T follicular helper cell (primary cell): ENCODE data around the gene RRP1.
A peak's percentile ranks its signal among the peaks of the same experiment; 100 is the strongest.

ENCODE experiments used
- DNase-seq: peaks from one replicate; pipeline ENCODE4 v3.0.0-alpha.2; 2020; ENCODE audit warnings: low read depth

Gene RRP1

DNA sequence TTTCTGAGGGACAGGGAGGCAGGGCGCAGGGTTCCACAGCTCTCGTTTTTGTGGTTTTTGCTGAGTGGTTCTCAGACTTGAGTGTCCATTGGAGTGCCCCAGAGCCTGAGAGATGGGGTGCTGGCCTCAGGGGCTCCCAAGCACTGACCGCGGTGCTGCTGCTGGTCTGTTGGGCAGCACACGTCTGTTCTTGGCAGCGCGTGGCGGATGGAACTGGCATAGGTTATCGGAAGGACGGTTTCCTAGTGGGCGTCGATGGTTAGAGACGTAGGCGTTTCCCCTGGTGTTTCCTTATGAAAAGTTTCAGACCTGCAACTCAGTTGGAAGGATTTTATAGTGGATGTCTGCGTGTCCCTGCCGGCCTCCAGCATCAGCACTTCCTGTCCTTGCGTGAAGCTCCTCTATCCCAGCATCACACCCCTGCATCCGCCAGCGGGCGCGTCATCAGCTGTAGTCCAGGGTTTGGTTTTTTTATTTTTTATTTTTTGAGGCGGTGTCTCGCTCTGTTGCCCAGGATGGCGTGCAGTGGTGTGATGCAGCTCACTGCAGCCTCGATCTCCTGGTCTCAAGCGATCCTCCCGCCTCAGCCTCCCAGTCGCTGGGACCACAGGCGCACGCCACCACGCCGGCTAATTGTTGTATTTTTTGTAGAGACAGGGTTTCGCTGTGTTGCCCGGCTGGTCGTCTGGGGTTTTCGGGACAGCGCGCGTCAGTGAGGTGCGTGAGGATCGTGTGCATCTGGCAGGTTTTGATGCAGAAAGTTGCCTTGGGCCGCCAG, 11.8 kb downstream of the RRP1 start:
- DNase-seq = no peak

DNA sequence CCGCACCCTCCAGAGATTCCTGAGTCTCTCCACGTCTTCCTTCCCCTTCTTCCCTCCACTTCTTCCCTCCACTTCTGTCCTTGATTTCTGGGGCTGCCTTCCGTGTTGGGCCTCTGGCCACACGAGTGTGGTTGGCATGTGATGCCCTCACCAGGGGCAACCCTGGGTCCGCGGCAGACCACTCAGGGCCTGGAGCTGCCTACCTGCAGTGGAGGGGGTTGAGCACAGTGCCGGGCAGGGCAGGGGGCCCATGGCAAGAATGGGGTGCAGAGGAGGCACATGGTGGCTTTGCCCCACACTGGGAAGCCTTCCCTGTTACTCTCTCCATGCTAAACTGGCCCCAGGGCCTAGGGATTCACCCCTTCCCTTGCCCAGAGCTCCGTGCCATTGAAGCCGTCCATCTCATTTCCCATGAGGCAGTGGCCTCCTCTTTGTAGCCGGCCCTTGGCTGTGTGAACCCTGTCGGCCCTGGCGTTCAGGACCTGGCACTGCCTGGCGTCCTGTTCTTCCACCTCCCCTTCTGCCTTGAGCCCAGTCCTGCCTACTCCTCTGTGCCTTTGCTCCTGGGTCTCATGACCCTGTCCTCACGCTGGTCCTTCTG, 13.4 kb downstream of the RRP1 start:
- DNase-seq = no peak

DNA sequence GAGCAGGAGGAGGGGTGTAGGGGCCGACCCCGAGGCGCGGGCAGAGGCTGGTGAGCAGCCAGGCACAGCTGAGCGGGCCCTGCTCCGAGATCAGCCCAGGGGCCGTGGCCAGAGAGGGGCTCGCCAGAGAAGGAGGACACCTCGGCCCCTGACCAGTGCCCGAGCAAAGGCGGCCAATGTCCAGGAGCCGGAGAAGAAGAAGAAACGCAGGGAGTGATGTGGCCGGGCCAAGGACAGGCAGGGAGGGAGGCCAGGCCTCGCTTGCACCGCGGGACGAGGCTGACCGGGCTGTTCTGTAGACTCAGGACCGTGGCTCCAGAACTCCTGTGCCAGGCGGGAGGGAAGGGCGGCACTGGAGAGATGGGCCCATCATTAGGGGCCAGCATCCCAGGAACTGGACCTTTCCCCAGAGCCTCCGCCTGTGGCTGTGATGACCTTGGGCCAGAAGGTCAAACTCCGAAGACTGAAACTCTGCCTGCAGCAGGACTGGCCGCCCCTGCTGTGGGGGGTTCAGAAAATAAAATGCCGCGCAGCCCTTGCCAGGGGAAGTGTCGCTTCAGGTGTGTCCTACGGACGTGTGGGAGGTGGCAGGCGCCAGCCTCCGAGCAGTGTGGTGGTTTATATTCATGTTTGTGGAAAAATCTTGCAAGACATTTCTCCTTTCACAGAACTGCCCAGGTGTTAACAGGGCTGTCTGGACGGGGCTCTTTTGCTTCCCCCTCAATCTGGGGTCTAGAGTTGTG, 14.4 kb downstream of the RRP1 start:
- DNase-seq = no peak

DNA sequence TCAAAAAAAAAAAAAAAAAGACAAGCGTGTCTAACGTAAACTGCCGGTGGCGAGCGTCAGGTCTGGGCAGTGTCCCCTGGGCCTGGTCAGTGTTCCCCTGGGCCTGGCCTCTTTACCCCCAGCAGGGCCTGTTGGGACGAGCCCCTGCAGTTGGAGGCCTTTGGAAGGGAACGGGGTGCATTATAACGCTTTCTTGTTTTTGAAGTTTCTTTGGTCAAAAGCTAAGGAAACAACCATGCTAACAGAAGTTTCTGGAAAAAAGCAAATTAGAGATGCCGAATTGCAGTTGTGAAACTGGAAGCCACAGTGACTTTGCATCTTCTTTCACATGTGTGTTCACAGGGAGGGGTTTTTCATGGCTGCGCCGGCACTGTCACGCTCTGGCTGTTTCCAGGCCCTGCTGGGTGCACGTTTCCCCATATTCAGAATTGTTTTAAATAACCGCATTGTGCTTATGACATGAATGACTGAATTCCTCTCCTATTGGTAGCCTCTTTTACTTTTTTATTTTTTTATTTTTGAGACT, 16.0 kb downstream of the RRP1 start:
- no peak for DNase-seq

DNA sequence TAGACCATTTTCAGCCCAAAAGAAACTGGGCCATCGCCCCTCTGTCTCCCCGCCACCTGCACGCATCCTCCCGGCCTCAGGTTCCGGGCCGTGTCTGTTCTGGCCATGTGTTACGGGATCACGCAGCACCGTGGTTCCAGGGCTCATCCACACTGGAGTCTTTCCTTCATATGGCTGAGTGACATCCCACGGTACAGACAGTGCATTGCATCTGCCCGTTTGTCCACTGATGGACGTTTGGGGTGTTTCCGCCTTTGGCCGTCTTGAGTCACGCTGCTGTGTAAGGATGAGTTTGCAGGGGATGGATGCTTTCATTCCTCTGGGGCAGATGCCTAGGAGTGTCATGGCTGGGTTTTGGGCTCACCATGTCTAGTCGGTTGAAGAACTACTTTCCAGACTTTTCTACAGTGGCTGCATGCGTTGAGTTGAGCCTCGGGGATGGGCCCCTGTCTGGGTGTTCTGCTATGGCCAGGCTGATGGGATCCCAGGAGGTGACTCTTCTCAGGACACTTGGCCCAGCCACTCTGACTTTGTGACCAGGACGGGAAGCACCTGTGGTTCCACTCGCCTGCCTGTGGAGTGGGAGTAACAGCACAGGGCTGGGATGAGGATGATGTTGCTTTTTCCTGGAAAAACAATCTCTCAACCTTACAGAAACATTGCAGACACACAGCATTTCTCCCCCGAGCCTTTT, 16.8 kb downstream of the RRP1 start:
- DNase-seq = no peak

DNA sequence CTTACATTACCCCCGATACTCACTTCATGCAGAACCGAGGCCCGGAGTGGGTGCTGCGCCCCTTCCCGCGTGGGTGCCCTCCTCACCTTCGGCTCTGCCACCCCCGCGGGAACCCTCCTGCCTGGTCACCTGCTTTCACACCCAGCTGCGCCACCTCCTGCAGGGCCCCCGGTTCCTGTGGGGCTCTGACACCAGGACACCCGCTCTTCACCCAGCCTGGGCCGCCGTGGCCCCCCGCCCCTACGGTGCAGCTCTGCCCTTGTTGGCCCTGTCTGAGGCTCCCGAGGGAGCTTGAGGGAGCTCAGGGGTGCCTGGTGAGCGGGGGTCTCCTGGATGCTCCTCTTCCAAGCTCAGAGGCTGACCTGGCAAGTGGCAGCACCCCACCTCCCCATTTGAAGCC, 19.0 kb downstream of the RRP1 start:
- DNase-seq = no peak

DNA sequence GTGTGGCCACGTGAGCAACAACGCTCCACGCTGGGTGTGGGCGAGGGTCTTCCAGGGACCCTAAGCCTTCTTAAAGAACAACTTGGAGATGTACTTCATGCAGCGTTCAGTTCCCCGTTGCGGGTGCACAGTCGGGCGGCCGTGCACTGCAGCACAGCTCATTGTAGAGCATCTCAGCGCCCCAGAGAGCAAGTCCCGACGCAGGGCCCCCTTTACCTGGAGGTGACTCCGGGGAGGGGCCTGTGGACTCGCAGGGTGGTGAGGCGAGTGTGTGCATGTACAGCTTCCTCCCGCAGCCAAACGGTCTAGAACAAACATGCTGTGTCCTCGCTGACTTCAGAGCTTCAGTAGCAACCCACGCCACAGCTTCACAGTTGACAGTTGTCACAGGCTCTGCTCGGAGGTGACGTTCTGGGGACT, 19.5 kb downstream of the RRP1 start:
- no peak for DNase-seq

DNA sequence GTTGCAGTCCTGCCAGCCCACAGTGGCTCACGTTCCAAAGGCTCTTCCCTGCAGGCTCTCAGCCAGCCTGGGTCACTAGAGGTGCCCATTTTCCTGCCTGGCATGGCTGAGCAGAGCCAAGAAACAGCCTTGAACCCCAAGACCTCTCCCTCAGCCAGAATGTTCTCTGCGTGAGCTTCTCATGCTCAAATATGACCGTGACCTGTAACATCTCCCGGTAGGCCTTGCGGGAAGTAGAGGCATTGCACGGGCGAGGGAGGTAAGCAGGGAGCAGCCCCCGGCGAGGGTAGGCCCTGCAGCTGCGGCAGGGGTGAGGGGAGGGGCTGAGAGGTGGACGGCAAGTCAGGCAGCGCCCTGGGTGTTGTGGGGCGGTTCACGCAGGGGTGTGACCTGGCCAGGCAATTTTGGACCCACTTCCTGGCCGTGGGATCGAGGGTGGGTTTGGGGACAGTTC, 20.0 kb downstream of the RRP1 start:
- DNase-seq = no peak

DNA sequence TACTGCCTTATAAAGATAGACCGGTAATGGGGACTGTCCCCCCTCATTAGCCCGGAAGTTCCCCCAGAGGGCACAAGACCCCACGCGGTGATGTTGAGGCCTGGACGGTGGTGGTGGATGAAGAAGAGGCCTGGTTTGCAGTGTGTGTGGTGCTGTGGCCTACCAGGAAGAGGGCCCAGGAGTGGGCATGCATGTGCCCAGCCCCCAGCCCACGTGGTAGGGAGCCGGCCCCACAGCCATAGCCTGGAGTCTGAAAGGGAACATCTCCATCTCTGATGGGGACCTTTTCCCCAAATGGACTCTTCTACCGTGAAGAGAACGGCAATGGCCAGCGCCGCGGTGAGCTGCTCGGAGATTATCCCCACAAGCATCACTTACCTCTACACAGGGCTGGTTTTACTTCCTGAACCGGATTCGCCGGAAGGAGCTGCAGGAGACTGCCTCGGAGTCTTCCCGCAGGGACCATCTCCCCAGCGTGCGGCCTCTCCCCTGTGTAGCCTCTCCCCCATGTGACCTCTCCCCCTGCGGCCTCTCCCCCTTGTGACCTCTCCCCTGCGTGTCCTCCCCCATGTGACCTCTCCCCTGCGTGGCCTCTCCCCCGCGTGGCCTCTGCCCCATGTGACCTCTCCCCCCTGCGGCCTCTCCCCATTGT, 20.6 kb downstream of the RRP1 start:
- DNase-seq = no peak

DNA sequence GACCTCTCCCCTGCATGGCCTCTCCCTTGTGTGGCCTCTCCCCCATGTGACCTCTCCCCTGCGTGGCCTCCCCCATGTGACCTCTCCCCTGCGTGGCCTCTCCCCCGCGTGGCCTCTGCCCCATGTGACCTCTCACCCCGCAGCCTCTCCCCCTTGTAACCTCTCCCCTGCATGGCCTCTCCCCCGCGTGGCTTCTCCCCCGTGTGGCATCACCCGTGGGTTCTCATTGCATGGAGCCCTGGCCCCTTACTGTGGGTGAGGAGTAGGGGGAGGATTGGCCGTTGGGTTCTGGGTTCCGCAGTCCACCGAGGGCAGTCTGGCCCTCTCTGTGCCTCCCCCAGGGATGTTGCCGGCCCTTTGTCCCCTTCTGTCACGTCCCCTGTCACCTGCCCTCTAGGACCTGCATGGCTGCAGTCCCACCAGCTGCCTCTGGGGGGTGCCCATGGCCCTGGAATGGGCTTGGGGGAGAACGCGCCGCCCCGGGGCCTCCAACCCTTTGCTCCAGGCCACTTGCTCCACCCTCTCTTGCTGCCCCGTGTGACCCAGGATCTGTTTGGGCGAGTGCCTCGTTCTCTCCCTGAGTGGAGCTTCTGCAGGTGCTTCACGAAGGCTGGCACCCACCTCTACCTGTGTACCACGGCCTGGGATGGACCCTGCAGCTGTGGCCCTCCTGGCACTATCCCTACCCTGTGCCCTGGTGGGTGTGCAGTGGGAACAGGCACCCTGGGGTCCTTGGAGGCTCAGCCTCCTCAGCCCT, 21.3 kb downstream of the RRP1 start:
- DNase-seq = peak; percentile 77

DNA sequence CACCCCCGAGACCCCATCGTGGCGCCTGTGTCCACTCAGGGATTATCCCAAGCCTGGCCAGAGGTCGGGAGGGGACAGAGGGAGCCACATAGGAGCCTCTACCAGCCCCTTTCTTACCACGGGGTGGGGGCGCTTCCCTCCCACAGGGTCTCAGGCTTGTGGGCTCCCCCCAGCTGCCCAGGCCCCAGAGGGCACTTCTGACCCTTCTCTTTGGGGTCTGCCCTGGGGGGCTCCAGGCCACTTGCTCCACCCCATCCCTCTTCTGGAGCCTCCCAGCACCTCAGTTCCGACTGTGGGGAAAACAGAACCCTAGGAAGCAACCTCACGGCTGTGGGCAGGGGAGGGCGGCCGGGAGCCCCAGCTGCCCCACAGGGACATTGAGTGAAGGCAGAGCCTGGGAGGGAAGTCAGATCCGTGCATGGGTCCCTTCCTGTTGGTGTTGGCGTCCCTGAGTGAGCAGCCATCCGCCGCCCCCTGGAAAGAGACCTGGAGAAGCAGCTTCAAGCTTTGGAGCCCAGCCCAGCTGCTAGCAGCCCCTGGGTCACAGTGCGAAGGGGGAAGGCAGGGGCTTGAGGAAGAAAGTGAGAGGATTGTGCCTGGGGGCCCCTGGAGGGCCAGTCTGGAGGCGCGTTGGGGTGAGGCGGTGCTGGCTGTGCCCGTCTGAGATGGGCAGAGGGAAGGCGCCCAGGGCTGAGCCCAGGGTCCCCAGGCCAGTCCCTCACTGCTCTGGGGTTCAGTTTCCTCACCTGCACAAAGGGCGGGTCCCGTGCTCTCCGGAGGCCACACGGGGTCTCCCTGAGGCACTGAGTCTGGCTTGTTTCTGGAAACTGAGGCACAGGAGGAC, 22.1 kb downstream of the RRP1 start:
- no peak for DNase-seq

DNA sequence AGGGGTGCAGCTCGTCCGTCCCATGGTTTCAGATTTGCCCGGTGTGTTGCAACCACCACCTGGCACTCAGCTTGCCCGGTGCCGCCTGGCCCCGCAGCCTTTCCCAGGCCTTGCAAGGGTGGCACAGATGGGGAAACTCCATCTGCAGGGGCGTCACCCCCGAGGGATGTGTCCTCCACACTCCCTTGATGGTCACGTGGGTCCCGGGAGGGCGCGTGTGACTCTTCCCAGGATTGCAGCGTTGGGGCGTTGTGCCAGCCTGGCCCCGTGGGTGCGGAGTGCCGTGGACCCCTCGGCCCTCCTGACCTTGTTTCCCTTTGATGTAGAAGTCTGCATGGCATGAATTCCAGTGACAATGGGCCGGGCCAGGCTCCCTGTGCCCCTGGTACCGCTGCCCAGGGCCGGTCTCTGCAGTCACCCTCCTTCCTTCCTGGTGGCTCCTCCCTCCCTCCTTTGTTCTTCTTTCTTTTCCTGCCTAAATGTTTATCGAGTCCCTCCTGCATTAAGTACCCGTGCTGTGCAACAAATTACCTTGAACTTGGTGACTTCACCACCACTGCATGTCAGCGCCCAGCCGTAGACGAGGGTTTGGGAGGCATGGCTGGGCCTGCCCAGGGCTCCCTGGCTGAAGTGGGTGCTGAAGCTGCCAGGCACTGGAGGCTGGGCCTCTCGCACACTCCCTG, 22.9 kb downstream of the RRP1 start:
- DNase-seq = no peak

DNA sequence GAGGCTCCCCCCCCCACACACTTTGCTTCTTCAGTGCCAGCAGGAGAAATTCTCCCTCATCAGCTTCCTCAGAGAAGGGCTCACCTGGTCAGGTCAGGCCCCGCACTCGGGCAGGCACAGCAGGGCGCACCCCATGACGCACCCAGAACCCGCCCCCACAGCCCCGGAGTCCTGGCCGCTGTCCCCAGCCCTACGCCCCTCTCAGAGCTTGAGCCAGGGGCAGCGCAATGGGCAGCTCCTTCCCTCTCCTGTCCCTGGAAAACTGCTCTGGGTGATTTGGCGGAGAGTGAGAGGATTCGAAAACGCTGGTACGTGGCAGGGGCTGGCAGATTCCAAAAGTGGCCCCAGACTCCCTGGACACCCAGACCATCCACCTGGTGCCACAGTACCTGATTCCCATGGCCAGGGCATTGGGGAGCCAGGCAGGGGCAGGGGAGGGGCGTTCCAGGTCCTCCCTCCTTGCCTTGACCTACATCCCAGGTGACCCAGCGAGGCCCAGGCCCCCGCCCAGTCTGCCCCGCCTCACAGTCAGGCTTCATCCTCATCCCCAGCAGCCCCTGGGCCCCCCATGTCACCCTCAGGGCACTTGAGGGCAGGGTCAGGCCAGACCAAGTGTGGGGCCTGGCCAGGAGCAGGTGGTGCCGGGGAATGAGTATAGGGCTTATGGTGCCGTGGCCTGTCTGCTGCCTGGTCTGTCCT, 23.7 kb downstream of the RRP1 start:
- DNase-seq = no peak

DNA sequence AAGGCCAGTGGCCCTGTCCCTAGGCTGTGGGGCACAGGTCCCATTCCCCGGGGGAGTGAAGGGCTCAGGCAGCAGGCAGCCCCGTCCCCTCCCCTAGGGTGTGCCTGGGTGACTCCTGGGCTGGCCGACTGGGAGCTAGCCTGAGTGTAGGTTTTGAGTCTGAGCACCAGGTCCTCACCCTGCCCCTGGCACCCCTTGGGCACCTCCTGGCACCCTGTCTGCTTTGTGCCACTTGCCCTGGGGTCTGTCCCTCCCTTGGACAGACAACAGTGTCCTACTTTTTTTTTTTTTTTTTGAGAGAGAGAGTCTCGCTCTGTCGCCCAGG, 24.2 kb downstream of the RRP1 start:
- no peak for DNase-seq

DNA sequence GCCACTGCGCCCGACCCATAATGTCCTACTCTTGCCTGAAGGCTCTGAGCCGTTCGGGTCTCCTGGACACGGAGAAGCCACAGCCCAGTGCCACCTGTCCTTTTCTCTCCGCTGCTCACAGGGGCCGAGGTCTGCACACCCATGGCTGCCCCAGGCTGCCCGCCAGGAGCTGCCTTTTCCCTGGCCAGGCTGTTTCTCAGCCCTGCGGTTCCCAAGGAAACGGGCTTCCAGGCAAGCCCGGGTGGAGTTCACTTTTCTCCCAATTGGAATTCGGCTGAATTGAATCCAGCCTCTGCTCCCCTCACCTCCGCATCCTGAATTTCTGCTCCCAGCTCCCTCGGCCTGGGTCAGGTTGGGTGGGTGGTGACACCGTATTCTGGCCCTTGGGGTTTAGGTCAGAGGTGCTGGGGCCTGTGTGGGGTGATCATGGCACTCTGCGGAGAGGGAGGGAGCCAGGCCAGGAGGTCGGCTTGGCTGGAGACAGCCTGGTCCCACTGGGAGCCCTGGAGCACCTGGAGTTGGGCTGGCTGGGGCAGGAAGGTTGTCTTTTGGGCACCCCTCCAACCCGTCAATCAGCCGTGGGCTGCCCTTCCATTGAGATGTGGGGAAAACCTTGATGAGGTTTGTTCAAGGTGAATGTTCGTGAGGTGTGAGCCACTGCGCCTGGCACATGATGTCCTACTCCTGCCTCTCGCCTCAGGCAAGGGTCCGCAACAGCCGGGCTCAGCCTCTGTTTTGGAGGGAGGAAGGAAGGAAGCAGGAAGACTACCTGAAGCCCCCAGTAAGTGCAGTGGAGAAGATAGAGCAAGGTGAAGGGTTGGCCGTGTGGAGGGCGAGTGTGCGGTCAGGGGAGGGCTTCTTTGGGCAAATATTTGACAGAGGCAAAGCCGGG, 25.1 kb downstream of the RRP1 start:
- no peak for DNase-seq

DNA sequence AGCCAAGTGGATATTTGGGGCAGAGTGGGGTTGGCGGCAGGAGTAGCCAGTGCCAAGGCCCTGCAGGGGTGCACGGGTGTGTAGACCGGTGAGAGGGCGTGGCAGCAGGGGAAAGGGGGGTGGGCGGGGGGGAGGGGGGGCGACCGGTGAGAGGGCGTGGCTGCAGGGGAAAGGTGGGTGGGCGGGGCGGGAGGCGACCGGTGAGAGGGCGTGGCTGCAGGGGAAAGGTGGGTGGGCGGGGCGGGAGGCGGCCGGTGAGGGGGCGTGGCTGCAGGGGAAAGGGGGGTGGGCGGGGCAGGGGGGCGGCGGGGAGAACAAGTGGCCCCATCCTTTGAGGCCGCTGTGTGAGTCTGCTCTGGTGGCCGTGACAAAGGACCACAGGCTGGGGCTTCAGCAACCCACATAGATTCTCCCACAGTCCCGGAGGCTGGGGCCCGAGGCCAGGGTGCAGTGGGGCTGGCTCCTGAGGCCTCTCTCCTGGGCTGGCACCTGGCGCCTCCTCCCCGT, 25.8 kb downstream of the RRP1 start:
- no peak for DNase-seq

DNA sequence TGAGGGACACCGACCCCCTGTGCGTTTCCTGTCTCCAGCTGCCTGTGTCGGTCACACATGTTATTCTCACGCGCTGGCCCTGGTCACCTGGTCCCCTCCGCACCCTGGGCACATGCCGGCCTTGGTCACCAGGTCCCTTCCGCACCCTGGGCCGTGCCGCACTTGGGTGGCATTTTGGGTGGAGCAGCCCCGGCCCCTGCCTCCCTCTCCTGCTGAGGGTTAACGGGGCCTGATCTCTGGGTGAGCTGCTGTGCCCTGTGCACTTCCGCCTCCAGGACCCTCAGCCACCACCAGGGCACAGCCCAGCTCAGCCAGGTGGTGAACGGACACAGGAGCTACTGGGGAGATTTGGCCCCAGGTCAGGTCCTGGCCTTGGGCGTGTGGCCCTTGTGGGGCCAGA, 26.6 kb downstream of the RRP1 start:
- no peak for DNase-seq

DNA sequence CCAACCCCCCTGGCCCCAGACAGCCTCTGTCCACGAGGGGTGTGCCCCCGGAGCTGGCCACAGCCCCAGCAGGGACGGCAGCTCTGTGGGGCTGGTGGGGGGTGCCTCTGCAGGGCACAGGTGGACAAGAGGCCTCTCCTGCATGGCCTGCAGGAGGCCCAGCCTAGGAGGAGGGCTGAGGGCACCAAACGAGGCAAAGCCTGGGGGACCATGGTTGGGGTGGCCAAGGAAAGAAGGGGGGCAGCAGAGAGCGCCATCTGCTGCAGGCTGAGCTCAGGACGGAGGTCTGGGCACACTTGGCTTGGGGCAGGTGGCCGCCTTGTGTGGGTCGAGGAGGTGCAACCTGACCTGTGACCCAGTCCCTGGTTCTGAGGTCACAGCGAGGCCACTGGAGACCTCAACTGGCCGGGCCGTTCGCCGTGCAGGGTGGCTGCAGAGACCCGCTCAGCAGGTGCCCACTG, 27.3 kb downstream of the RRP1 start:
- no peak for DNase-seq
